Smooth muscle cell (in vitro differentiated cells): ENCODE measurements around the gene TMPRSS15. TPM values are rescaled to one million over a fixed set of nuclear protein-coding genes. Genes with fewer than 3 reads are reported as not detected.
A peak's percentile ranks its signal among the peaks of the same experiment; 100 is the strongest.

Source experiments
- DNase-seq: peaks from one replicate; lab custom pipeline; 2025; ENCODE audit not compliant: unreplicated experiment; lab: John Stamatoyannopoulos, UW
- H2AFZ ChIP-seq: fragments of 200-600 bp; sonication (generic); 2 replicates; pipeline ENCODE4 v1.6.0; 2016; ENCODE audit warnings: antibody characterized with exemption, low read depth, mild to moderate bottlenecking
- H3F3A ChIP-seq: fragments of 200-600 bp; sonication (generic); 2 replicates; pipeline ENCODE4 v1.6.0; 2017; ENCODE audit warnings: antibody characterized with exemption, low read depth
- H3K27ac ChIP-seq: fragments of 200-600 bp; sonication (generic); 2 replicates; pipeline ENCODE4 v1.5.1; 2016; ENCODE audit warnings: low read depth, mild to moderate bottlenecking
- H3K27me3 ChIP-seq: fragments of 200-600 bp; sonication (generic); 2 replicates; pipeline ENCODE4 v1.6.1; 2016; ENCODE audit warnings: low read depth, mild to moderate bottlenecking
- H3K36me3 ChIP-seq: fragments of 200-600 bp; sonication (generic); 2 replicates; pipeline ENCODE4 v1.5.1; 2016; ENCODE audit warnings: low read depth
- H3K4me1 ChIP-seq: fragments of 200-600 bp; sonication (generic); 2 replicates; pipeline ENCODE4 v1.5.1; 2016; ENCODE audit warnings: low read depth
- H3K4me2 ChIP-seq: fragments of 200-600 bp; sonication (generic); 2 replicates; pipeline ENCODE4 v1.6.0; 2016; ENCODE audit warnings: mild to moderate bottlenecking
- H3K4me3 ChIP-seq: fragments of 200-600 bp; sonication (generic); 2 replicates; pipeline ENCODE4 v1.5.1; 2016; ENCODE audit warnings: mild to moderate bottlenecking
- H3K79me2 ChIP-seq: fragments of 200-600 bp; sonication (generic); 2 replicates; pipeline ENCODE4 v1.6.0; 2016; ENCODE audit warnings: low read depth, mild to moderate bottlenecking
- H3K9ac ChIP-seq: fragments of 200-600 bp; sonication (generic); 2 replicates; pipeline ENCODE4 v1.6.0; 2016; ENCODE audit warnings: low read depth
- H3K9me3 ChIP-seq: fragments of 200-600 bp; sonication (generic); replicated peaks from 2 replicates; pipeline ENCODE4 v1.5.1; 2016; ENCODE audit warnings: low read depth
- H4K20me1 ChIP-seq: fragments of 200-600 bp; sonication (generic); 2 replicates; pipeline ENCODE4 v1.6.0; 2016; ENCODE audit warnings: low read depth
- CTCF ChIP-seq: fragments of 200-600 bp; sonication (generic); IDR thresholded peaks from 2 replicates; pipeline ENCODE4 v1.5.1; 2017; ENCODE audit warnings: borderline replicate concordance, mild to moderate bottlenecking, antibody characterized with exemption; ENCODE audit not compliant: insufficient read depth, poor library complexity, severe bottlenecking
- WGBS: methylation state at CpG from one replicate; pipeline ENCODE4 v1.1.7; 2016; ENCODE audit warnings: low lambda C conversion rate; 5-methylcytosine and 5-hydroxymethylcytosine counted together
- polyA plus RNA-seq: library from polyadenylated mRNA; unstranded; fragments of >200 nt; fragmentation: Nextera tagmentation; extraction: Ambion mirVana; gene quantifications from 2 replicates; pipeline ENCODE4 v1.2.1, GENCODE V29; 2016
- total RNA-seq: library from RNA; depleted of rRNA; stranded (reverse); fragments of >200 nt; gene quantifications from 2 replicates; pipeline ENCODE4 v1.2.3, GENCODE V29; 2014

Gene TMPRSS15
- total and polyA plus RNA-seq, 2 experiments from 2014 or later, result not detected

- peaks cover 3% of the 10 kb centered on the region for H3K27me3 ChIP-seq
- H4K20me1 ChIP-seq, result no peaks in the 10 kb centered on the region
- no peak for DNase-seq
- H2AFZ ChIP-seq, result no peak overlapping the region
- H3K36me3 ChIP-seq, result no peaks in the 10 kb centered on the region
- H3K79me2 ChIP-seq, result no peaks in the 10 kb centered on the region
- no peak overlapping the region for H3K4me2 ChIP-seq
- no peak overlapping the region for H3K27ac ChIP-seq
- H3K4me3 ChIP-seq, result no peak overlapping the region
- no peak overlapping the region for H3K9ac ChIP-seq
- no peaks in the 10 kb centered on the region for H3K4me1 ChIP-seq
- no peak for TF ChIP-seq CTCF
- H3K9me3 ChIP-seq, result no peaks in the 10 kb centered on the region
- no peaks in the 10 kb centered on the region for H3F3A ChIP-seq
These were observed 30.0 kb downstream of the TMPRSS15 start for GRCh38 chr21:18373606-18374005.

GRCh38 chr21:18370301-18370700 lies 33.3 kb downstream of the TMPRSS15 start:
- WGBS, result 89% methylated on average over 1 of the region's 1 CpG
- no peaks in the 10 kb centered on the region for H3K79me2 ChIP-seq
- no peaks in the 10 kb centered on the region for H3K9me3 ChIP-seq
- no peak overlapping the region for H2AFZ ChIP-seq
- no peak overlapping the region for H3K4me2 ChIP-seq
- H3K4me3 ChIP-seq, result no peak overlapping the region
- H3F3A ChIP-seq, result no peaks in the 10 kb centered on the region
- TF ChIP-seq CTCF, result no peak
- no peak overlapping the region for H3K27ac ChIP-seq
- H3K27me3 ChIP-seq, result peaks cover 3% of the 10 kb centered on the region
- no peaks in the 10 kb centered on the region for H3K36me3 ChIP-seq
- no peak overlapping the region for H3K9ac ChIP-seq
- no peaks in the 10 kb centered on the region for H3K4me1 ChIP-seq
- no peaks in the 10 kb centered on the region for H4K20me1 ChIP-seq
- DNase-seq, result no peak

- Histone ChIP-seq H4K20me1 (no peaks in the 10 kb centered on the region), H3K9ac (no peak overlapping the region), H3K4me1 (no peaks in the 10 kb centered on the region), H3K4me3 (no peak overlapping the region), H2AFZ (no peak overlapping the region), H3K27me3 (peaks cover 3% of the 10 kb centered on the region), H3K79me2 (no peaks in the 10 kb centered on the region), H3F3A (no peaks in the 10 kb centered on the region), H3K9me3 (no peaks in the 10 kb centered on the region), H3K4me2 (no peak overlapping the region), H3K27ac (no peak overlapping the region), H3K36me3 (no peaks in the 10 kb centered on the region)
- DNase-seq, result no peak
- 46% methylated on average over 4 of the region's 4 CpGs for WGBS
- peak; percentile 32 for TF ChIP-seq CTCF
These were observed 34.5 kb downstream of the TMPRSS15 start for GRCh38 chr21:18369115-18369514.

- DNase-seq, result no peak
- Histone ChIP-seq H3F3A (no peaks in the 10 kb centered on the region), H4K20me1 (no peaks in the 10 kb centered on the region), H3K4me1 (no peaks in the 10 kb centered on the region), H3K79me2 (no peaks in the 10 kb centered on the region), H3K4me2 (no peak overlapping the region), H3K4me3 (no peak overlapping the region), H3K27ac (no peak overlapping the region), H3K27me3 (peaks cover 3% of the 10 kb centered on the region), H3K9me3 (no peaks in the 10 kb centered on the region), H3K9ac (no peak overlapping the region), H3K36me3 (no peaks in the 10 kb centered on the region), H2AFZ (peak overlapping the region; percentile 15)
- no peak for TF ChIP-seq CTCF
- 73% methylated on average over 6 of the region's 6 CpGs for WGBS
These were observed 35.4 kb downstream of the TMPRSS15 start for GRCh38 chr21:18368205-18368604.
